CD4-positive, alpha-beta T cell treated with Interleukin-4 for 1 hour (primary cell): ENCODE data around the gene COQ3.

Experiments
- DNase-seq, 2 donors: peaks; one replicate each; pipeline ENCODE4 v3.0.0-alpha.2; 2020 to 2022

The COQ3 gene

GRCh38 chr6:99324996-99325395 lies 69.0 kb downstream of the COQ3 start:
- no peak for DNase-seq
